Measurements from ENCODE around the gene TMEM95.
A peak's percentile ranks its signal among the peaks of the same experiment; 100 is the strongest.

TMEM95 gene

GRCh38 chr17:7311110-7311705 lies 43.7 kb upstream of the TMEM95 start:
- ChIA-PET CTCF (interaction anchor here (1.1 to 2.0 kb wide), 4 partner anchors 14 to 249 kb away, joined by 3 to 5 read pairs (median 4); no protein-coding TSS in a partner anchor), POLR2A (no interaction called here)
- TF ChIP-seq CTCF (IDR thresholded peaks at IDR 0.05; ENCODE audit: control extremely low read depth, extremely low read depth, low read depth, missing control alignments) = no peak
- no peak for DNase-seq (ENCODE audit: extremely low spot score)

- ChIA-PET POLR2A (interaction anchor here (0.9 to 1.9 kb wide), 2 partner anchors 17 kb away, joined by 3 to 5 read pairs; partner anchors contain the start of gene NEURL4), CTCF (interaction anchor here (0.9 to 4.2 kb wide), 8 partner anchors 9 to 123 kb away, joined by 3 to 32 read pairs (median 3); partner anchors contain the start of genes TMEM102 and TMEM95)
- DNase-seq (ENCODE audit: extremely low spot score) = no peak
- TF ChIP-seq CTCF (IDR thresholded peaks at IDR 0.05; ENCODE audit: control extremely low read depth, extremely low read depth, low read depth, missing control alignments) = no peak
Observed at GRCh38 chr17:7312432-7313087, 42.4 kb upstream of the TMEM95 start.

- no peak for DNase-seq (ENCODE audit: extremely low spot score)
- CTCF ChIA-PET = interaction anchor here (0.9 to 4.2 kb wide), 7 partner anchors 9 to 122 kb away, joined by 3 to 32 read pairs (median 3); partner anchors contain the start of genes TMEM102 and TMEM95
Observed at GRCh38 chr17:7313088-7313889, 41.7 kb upstream of the TMEM95 start.

DNA sequence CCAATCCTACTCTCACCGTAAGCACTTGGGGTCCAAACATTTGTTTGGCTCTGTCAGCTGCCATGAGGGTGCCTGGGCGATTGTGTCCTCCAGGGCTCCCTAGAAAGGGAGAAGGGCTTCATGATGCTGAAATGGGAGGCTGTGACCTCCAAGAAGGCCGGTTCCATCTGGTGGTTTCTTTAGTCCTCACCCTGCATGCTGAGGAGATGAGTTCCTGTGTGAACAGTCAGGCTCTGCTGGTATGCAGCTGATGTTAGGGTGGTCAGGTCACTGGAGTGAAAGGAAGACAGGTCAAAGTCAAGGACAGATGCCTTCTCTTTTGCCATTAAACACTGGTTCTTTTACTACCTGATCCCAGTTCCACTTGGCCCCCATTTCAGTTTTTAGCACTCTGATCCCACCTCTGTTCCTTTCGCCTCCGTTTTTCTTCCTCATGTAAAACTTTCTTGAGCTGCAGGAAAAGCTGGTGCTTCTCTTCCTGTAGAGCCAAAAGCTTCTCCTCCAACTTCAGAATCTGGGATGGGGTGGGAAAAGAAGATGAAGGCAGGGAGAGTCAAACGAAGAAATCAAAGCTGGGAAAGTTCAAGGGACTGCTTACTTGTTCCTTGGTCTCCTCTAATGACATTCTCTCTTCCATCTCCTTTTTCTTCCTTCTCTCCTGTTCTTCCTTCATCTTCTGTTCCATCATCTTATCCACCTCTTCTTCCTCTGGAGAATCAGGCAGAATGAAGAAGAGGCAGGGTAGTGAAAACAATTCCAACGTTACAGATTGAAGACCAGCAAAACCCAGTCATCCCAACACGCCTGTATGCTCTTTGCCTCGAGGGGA lies 40.9 kb upstream of the TMEM95 start:
- TF ChIP-seq CTCF (IDR thresholded peaks at IDR 0.05; ENCODE audit: control extremely low read depth, extremely low read depth, low read depth, missing control alignments) = no peak
- ChIA-PET POLR2A (interaction anchor here (1.7 to 1.9 kb wide), 2 partner anchors 15 to 90 kb away, joined by 4 to 5 read pairs; partner anchors contain the start of genes NEURL4 and TMEM256), CTCF (interaction anchor here (1.0 to 4.2 kb wide), 7 partner anchors 8 to 41 kb away, joined by 3 to 32 read pairs (median 4); partner anchors contain the start of gene TMEM95)

More at GRCh38 chr17:7313088-7313889, 41.7 kb upstream of the TMEM95 start:
- TF ChIP-seq CTCF (IDR thresholded peaks at IDR 0.05; ENCODE audit: control extremely low read depth, extremely low read depth, low read depth, missing control alignments) = no peak
- POLR2A ChIA-PET = interaction anchor here (1.9 kb wide), 1 partner anchor 16 kb away, joined by 5 read pairs; the partner anchor contains the start of gene NEURL4

DNA sequence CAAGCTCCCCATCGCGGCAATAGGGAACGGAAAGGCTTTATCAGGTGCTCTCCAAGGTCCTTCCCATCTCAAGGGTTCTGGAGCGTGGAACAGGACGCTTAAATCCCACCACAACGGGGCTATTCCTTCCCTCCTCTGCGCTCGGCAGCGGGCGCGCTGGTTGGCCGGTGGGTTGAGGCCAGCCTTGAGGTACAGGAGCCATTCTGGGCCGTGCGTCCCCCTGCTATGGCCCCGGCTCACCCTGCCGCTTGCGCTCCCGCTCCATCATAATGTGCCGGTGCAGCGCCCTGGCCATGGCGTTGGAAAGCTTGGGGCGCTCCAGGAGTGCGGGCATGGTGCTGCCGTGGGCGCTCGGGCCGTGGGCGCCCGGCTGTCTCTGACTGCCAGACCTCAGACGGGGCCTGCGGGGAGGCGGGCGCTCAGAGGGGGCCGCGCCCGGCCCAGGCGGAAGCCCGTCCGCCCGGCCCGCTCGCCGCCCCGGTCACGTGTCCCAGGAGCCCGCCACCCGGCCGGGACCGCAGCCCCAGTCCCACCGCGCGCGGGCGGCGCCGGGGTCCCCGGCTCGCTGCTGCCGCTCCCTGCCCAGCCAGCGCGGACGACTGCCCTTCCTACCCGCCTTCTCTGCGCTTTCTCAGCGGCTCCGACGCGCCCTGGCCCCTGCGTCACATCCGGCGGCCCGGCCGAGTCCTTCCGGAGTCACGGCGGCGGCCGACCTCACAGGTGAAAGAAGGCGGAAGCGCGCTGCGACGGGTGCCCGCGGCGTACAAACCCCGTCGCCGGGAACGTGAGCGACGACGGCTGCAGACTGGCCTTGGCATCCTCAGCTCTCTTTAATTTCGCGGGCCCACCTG lies 40.0 kb upstream of the TMEM95 start, which contains the start of gene GPS2:
GPS2 (minus strand) TSS at position 642 of the 851 bp plus-strand sequence; CDS start at position 334, 308 bp downstream.
- CTCF ChIA-PET = interaction anchor here (1.1 to 4.2 kb wide), 4 partner anchors 10 to 19 kb away, joined by 3 to 32 read pairs (median 12); no protein-coding TSS in a partner anchor
- TF ChIP-seq CTCF (IDR thresholded peaks at IDR 0.05; ENCODE audit: control extremely low read depth, extremely low read depth, low read depth, missing control alignments) = no peak
- DNase-seq (ENCODE audit: extremely low spot score) = peak; percentile 95
- POLR2A ChIA-PET = interaction anchor here (0.5 to 1.9 kb wide), 4 partner anchors 9 to 89 kb away, joined by 4 to 6 read pairs (median 4); partner anchors contain the start of genes NEURL4 and TMEM256

More for the DNA sequence above, 40.9 kb upstream of the TMEM95 start:
- no peak for DNase-seq (ENCODE audit: extremely low spot score)

Data from GM10248 (cell line).